WTC11 (cell line): ENCODE measurements around the gene TMEM243. TPM values are rescaled to one million over a fixed set of nuclear protein-coding genes. Genes with fewer than 3 reads are reported as not detected.

Experiments used
- CREM ChIP-seq: sonication (generic); formaldehyde crosslinking; IDR thresholded peaks from 2 replicates; pipeline ENCODE4 v1.8.1; 2022; ENCODE audit warnings: mild to moderate bottlenecking, missing genetic modification reagents, moderate library complexity
- EMX1 ChIP-seq: fragments of 250-450 bp; sonication (Bioruptor Pico); IDR thresholded peaks from 2 replicates; pipeline ENCODE4 v1.8.0; 2021; ENCODE audit warnings: mild to moderate bottlenecking
- FOXJ3 ChIP-seq: sonication (generic); formaldehyde crosslinking; IDR thresholded peaks from 2 replicates; pipeline ENCODE4 v1.9.0; 2021; ENCODE audit warnings: missing genetic modification reagents, mild to moderate bottlenecking, borderline replicate concordance
- GRHL2 ChIP-seq: fragments of 250-450 bp; sonication (Bioruptor Pico); IDR thresholded peaks from 2 replicates; pipeline ENCODE4 v1.8.0; 2022; ENCODE audit warnings: mild to moderate bottlenecking, moderate library complexity; ENCODE audit not compliant: insufficient replicate concordance, severe bottlenecking
- GTF2I ChIP-seq: fragments of 250-450 bp; sonication (Bioruptor Pico); conservative IDR thresholded peaks from 2 replicates; pipeline ENCODE4 v1.4.0; 2021; ENCODE audit warnings: mild to moderate bottlenecking
- JAZF1 ChIP-seq: fragments of 250-450 bp; sonication (Bioruptor Pico); IDR thresholded peaks from 2 replicates; pipeline ENCODE4 v1.9.0; 2021; ENCODE audit warnings: moderate library complexity, mild to moderate bottlenecking, inconsistent platforms
- NFATC4 ChIP-seq: fragments of 250-450 bp; sonication (Bioruptor Pico); IDR thresholded peaks from 2 replicates; pipeline ENCODE4 v1.9.0; 2021; ENCODE audit warnings: mild to moderate bottlenecking
- NR1H2 ChIP-seq: sonication (generic); formaldehyde crosslinking; IDR thresholded peaks from 2 replicates; pipeline ENCODE4 v1.9.0; 2021; ENCODE audit warnings: mild to moderate bottlenecking, moderate library complexity, missing genetic modification reagents
- NR3C1 ChIP-seq: sonication (generic); formaldehyde crosslinking; conservative IDR thresholded peaks from 2 replicates; pipeline ENCODE4 v1.8.1; 2023; ENCODE audit warnings: low read depth, mild to moderate bottlenecking, missing genetic modification reagents
- OVOL2 ChIP-seq: fragments of 250-450 bp; sonication (Bioruptor Pico); IDR thresholded peaks from 2 replicates; pipeline ENCODE4 v1.9.0; 2021; ENCODE audit warnings: mild to moderate bottlenecking, borderline replicate concordance
- PRRX2 ChIP-seq: fragments of 250-450 bp; sonication (Bioruptor Pico); IDR thresholded peaks from 2 replicates; pipeline ENCODE4 v1.8.0; 2021; ENCODE audit warnings: mild to moderate bottlenecking
- SMAD4 ChIP-seq: sonication (generic); formaldehyde crosslinking; IDR thresholded peaks from 2 replicates; pipeline ENCODE4 v1.8.0; 2022; ENCODE audit warnings: mild to moderate bottlenecking, missing genetic modification reagents
- SP1 ChIP-seq: sonication (generic); formaldehyde crosslinking; conservative IDR thresholded peaks from 2 replicates; pipeline ENCODE4 v1.8.1; 2022; ENCODE audit warnings: missing genetic modification reagents
- TEAD4 ChIP-seq: sonication (generic); formaldehyde crosslinking; IDR thresholded peaks from 2 replicates; pipeline ENCODE4 v1.8.0; 2022; ENCODE audit warnings: mild to moderate bottlenecking, missing genetic modification reagents
- ZNF138 ChIP-seq: sonication (generic); formaldehyde crosslinking; conservative IDR thresholded peaks from 2 replicates; pipeline ENCODE4 v1.8.1; 2022; ENCODE audit warnings: mild to moderate bottlenecking, moderate library complexity, missing genetic modification reagents
- ZNF263 ChIP-seq: sonication (generic); formaldehyde crosslinking; IDR thresholded peaks from 2 replicates; pipeline ENCODE4 v1.8.1; 2022; ENCODE audit warnings: low read depth, mild to moderate bottlenecking, moderate library complexity, missing genetic modification reagents
- ZNF396 ChIP-seq: fragments of 250-450 bp; sonication (Bioruptor Pico); IDR thresholded peaks from 2 replicates; pipeline ENCODE4 v1.8.0; 2021; ENCODE audit warnings: mild to moderate bottlenecking, moderate library complexity, borderline replicate concordance
- ZNF423 ChIP-seq: fragments of 250-450 bp; sonication (Bioruptor Pico); IDR thresholded peaks from 2 replicates; pipeline ENCODE4 v2.1.2; 2022; ENCODE audit warnings: mild to moderate bottlenecking, moderate library complexity
- total RNA-seq: library from RNA; stranded (reverse); gene quantifications from 3 replicates; pipeline ENCODE4 v1.2.3, GENCODE V29; 2021
- TF ChIP-seq, protein P1 (sequence below): fragments of 200-600 bp; IDR thresholded peaks from 2 replicates; pipeline ENCODE4 v1.8.0; 2022; ENCODE audit warnings: antibody characterized with exemption
- TF ChIP-seq, protein P2 (sequence below): sonication (generic); formaldehyde crosslinking; IDR thresholded peaks from 2 replicates; pipeline ENCODE4 v1.8.0; 2022; ENCODE audit warnings: mild to moderate bottlenecking, missing genetic modification reagents
- TF ChIP-seq, protein P3 (sequence below): fragments of 250-450 bp; sonication (Bioruptor Pico); IDR thresholded peaks from 2 replicates; pipeline ENCODE4 v1.8.0; 2021; ENCODE audit warnings: mild to moderate bottlenecking
- TF ChIP-seq, protein P4 (sequence below): sonication (generic); formaldehyde crosslinking; IDR thresholded peaks from 2 replicates; pipeline ENCODE4 v1.8.0; 2023; ENCODE audit warnings: missing genetic modification reagents, mild to moderate bottlenecking, borderline replicate concordance
- TF ChIP-seq, protein P5 (sequence below): sonication (generic); formaldehyde crosslinking; IDR thresholded peaks from 2 replicates; pipeline ENCODE4 v1.8.1; 2023; ENCODE audit warnings: mild to moderate bottlenecking, missing genetic modification reagents
- TF ChIP-seq, protein P6 (sequence below): sonication (generic); formaldehyde crosslinking; IDR thresholded peaks from 2 replicates; pipeline ENCODE4 v1.8.0; 2022; ENCODE audit warnings: mild to moderate bottlenecking, missing genetic modification reagents
- TF ChIP-seq, protein P7 (sequence below): sonication (generic); formaldehyde crosslinking; IDR thresholded peaks from 2 replicates; pipeline ENCODE4 v1.8.1; 2023; ENCODE audit warnings: mild to moderate bottlenecking, missing genetic modification reagents, borderline replicate concordance

TMEM243 gene
- total RNA-seq, 1 experiment from 2014 or later, result 29.0 TPM

DNA sequence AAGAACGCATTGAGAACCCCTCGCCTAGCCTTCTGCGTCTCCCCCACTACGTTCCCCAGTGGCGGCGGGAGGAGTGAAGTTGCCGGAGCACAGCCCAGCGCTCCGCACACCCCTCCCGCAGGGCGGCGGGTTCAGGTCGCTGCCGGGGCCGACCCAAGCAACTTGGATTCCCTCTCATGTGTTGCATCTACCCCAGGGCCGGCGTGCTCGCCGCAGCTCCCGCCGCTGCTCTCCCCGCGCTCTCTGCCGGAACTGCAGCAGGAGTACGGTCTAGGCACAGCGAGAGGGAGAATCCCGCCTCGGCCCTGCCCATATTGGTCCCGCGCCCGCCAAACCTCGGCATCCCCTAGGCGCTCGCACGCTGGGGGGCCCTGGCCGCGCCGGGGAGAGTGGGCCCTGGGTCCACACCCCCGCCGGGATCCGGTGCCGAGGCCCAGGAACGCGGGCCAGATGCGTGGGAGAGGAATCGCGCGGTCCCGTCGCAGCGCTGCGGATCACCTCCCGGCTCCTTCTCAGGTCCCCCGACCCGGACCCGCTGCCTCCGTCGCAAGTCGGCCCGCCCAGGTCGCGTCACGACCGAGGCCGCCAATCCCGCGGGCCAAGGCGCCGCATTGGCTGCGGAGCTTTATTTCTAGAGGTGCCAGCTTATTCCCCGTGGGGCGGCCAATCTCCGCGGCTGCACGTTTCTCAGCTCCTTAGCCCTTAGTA is 648 bp upstream of the TMEM243 start (continued):
- TF ChIP-seq, protein P1, sequence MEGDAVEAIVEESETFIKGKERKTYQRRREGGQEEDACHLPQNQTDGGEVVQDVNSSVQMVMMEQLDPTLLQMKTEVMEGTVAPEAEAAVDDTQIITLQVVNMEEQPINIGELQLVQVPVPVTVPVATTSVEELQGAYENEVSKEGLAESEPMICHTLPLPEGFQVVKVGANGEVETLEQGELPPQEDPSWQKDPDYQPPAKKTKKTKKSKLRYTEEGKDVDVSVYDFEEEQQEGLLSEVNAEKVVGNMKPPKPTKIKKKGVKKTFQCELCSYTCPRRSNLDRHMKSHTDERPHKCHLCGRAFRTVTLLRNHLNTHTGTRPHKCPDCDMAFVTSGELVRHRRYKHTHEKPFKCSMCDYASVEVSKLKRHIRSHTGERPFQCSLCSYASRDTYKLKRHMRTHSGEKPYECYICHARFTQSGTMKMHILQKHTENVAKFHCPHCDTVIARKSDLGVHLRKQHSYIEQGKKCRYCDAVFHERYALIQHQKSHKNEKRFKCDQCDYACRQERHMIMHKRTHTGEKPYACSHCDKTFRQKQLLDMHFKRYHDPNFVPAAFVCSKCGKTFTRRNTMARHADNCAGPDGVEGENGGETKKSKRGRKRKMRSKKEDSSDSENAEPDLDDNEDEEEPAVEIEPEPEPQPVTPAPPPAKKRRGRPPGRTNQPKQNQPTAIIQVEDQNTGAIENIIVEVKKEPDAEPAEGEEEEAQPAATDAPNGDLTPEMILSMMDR, result no peak
- TF ChIP-seq CREM (CRISPR knock-in tag), result peak; percentile 74
- no peak for TF ChIP-seq SMAD4 (CRISPR knock-in tag)
- TF ChIP-seq ZNF138 (CRISPR knock-in tag), result no peak
- no peak for TF ChIP-seq ZNF396 (CRISPR knock-in tag)
- TF ChIP-seq TEAD4 (CRISPR knock-in tag), result no peak
- no peak for TF ChIP-seq GTF2I (CRISPR knock-in tag)
- no peak for TF ChIP-seq PRRX2
- TF ChIP-seq, protein P2, sequence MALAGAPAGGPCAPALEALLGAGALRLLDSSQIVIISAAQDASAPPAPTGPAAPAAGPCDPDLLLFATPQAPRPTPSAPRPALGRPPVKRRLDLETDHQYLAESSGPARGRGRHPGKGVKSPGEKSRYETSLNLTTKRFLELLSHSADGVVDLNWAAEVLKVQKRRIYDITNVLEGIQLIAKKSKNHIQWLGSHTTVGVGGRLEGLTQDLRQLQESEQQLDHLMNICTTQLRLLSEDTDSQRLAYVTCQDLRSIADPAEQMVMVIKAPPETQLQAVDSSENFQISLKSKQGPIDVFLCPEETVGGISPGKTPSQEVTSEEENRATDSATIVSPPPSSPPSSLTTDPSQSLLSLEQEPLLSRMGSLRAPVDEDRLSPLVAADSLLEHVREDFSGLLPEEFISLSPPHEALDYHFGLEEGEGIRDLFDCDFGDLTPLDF (CRISPR knock-in tag), result no peak
- TF ChIP-seq OVOL2 (CRISPR knock-in tag), result no peak
- TF ChIP-seq, protein P3, sequence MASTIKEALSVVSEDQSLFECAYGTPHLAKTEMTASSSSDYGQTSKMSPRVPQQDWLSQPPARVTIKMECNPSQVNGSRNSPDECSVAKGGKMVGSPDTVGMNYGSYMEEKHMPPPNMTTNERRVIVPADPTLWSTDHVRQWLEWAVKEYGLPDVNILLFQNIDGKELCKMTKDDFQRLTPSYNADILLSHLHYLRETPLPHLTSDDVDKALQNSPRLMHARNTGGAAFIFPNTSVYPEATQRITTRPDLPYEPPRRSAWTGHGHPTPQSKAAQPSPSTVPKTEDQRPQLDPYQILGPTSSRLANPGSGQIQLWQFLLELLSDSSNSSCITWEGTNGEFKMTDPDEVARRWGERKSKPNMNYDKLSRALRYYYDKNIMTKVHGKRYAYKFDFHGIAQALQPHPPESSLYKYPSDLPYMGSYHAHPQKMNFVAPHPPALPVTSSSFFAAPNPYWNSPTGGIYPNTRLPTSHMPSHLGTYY (CRISPR knock-in tag), result no peak
- TF ChIP-seq JAZF1, result no peak
- no peak for TF ChIP-seq ZNF423 (CRISPR knock-in tag)
- TF ChIP-seq SP1 (CRISPR knock-in tag), result peak; percentile 65
- TF ChIP-seq NR1H2 (CRISPR knock-in tag), result no peak
- TF ChIP-seq ZNF263 (CRISPR knock-in tag), result no peak
- no peak for TF ChIP-seq EMX1
- no peak for TF ChIP-seq GRHL2 (CRISPR knock-in tag)
- no peak for TF ChIP-seq NR3C1 (CRISPR knock-in tag)
- TF ChIP-seq, protein P4, sequence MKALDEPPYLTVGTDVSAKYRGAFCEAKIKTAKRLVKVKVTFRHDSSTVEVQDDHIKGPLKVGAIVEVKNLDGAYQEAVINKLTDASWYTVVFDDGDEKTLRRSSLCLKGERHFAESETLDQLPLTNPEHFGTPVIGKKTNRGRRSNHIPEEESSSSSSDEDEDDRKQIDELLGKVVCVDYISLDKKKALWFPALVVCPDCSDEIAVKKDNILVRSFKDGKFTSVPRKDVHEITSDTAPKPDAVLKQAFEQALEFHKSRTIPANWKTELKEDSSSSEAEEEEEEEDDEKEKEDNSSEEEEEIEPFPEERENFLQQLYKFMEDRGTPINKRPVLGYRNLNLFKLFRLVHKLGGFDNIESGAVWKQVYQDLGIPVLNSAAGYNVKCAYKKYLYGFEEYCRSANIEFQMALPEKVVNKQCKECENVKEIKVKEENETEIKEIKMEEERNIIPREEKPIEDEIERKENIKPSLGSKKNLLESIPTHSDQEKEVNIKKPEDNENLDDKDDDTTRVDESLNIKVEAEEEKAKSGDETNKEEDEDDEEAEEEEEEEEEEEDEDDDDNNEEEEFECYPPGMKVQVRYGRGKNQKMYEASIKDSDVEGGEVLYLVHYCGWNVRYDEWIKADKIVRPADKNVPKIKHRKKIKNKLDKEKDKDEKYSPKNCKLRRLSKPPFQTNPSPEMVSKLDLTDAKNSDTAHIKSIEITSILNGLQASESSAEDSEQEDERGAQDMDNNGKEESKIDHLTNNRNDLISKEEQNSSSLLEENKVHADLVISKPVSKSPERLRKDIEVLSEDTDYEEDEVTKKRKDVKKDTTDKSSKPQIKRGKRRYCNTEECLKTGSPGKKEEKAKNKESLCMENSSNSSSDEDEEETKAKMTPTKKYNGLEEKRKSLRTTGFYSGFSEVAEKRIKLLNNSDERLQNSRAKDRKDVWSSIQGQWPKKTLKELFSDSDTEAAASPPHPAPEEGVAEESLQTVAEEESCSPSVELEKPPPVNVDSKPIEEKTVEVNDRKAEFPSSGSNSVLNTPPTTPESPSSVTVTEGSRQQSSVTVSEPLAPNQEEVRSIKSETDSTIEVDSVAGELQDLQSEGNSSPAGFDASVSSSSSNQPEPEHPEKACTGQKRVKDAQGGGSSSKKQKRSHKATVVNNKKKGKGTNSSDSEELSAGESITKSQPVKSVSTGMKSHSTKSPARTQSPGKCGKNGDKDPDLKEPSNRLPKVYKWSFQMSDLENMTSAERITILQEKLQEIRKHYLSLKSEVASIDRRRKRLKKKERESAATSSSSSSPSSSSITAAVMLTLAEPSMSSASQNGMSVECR (CRISPR knock-in tag), result peak; percentile 73; the same call in 1 of the 2 replicates
- TF ChIP-seq, protein P5, sequence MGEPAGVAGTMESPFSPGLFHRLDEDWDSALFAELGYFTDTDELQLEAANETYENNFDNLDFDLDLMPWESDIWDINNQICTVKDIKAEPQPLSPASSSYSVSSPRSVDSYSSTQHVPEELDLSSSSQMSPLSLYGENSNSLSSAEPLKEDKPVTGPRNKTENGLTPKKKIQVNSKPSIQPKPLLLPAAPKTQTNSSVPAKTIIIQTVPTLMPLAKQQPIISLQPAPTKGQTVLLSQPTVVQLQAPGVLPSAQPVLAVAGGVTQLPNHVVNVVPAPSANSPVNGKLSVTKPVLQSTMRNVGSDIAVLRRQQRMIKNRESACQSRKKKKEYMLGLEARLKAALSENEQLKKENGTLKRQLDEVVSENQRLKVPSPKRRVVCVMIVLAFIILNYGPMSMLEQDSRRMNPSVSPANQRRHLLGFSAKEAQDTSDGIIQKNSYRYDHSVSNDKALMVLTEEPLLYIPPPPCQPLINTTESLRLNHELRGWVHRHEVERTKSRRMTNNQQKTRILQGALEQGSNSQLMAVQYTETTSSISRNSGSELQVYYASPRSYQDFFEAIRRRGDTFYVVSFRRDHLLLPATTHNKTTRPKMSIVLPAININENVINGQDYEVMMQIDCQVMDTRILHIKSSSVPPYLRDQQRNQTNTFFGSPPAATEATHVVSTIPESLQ (CRISPR knock-in tag), result no peak
- TF ChIP-seq, protein P6, sequence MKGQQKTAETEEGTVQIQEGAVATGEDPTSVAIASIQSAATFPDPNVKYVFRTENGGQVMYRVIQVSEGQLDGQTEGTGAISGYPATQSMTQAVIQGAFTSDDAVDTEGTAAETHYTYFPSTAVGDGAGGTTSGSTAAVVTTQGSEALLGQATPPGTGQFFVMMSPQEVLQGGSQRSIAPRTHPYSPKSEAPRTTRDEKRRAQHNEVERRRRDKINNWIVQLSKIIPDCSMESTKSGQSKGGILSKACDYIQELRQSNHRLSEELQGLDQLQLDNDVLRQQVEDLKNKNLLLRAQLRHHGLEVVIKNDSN, result 0 out of 2 replicates have a peak, but pooled peaks have one; percentile 10
- TF ChIP-seq, protein P7, sequence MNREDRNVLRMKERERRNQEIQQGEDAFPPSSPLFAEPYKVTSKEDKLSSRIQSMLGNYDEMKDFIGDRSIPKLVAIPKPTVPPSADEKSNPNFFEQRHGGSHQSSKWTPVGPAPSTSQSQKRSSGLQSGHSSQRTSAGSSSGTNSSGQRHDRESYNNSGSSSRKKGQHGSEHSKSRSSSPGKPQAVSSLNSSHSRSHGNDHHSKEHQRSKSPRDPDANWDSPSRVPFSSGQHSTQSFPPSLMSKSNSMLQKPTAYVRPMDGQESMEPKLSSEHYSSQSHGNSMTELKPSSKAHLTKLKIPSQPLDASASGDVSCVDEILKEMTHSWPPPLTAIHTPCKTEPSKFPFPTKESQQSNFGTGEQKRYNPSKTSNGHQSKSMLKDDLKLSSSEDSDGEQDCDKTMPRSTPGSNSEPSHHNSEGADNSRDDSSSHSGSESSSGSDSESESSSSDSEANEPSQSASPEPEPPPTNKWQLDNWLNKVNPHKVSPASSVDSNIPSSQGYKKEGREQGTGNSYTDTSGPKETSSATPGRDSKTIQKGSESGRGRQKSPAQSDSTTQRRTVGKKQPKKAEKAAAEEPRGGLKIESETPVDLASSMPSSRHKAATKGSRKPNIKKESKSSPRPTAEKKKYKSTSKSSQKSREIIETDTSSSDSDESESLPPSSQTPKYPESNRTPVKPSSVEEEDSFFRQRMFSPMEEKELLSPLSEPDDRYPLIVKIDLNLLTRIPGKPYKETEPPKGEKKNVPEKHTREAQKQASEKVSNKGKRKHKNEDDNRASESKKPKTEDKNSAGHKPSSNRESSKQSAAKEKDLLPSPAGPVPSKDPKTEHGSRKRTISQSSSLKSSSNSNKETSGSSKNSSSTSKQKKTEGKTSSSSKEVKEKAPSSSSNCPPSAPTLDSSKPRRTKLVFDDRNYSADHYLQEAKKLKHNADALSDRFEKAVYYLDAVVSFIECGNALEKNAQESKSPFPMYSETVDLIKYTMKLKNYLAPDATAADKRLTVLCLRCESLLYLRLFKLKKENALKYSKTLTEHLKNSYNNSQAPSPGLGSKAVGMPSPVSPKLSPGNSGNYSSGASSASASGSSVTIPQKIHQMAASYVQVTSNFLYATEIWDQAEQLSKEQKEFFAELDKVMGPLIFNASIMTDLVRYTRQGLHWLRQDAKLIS (CRISPR knock-in tag), result no peak
- TF ChIP-seq FOXJ3 (CRISPR knock-in tag), result no peak
- no peak for TF ChIP-seq NFATC4 (CRISPR knock-in tag)
